HepG2 (cell line): ENCODE results near the gene ACTR6. TPM values are rescaled to one million over a fixed set of nuclear protein-coding genes. Genes with fewer than 3 reads are reported as not detected.
A peak's percentile ranks its signal among the peaks of the same experiment; 100 is the strongest.

Source experiments
- ATAC-seq: fragments of 200-7000 bp; cut with Tn5 transposase; 3 replicates; pipeline ENCODE4 v1.9.1; 2020; ENCODE audit warnings: mild to moderate bottlenecking, moderate library complexity
- Bru-seq: library from RNA; stranded (reverse); fragments of 400-500 nt; gene quantifications from one replicate; lab custom pipeline; 2021; lab: Mats Ljungman, UMichigan
- BruChase-seq, 2 experiments: library from RNA; stranded (reverse); fragments of 400-500 nt; gene quantifications; one replicate each; lab custom pipeline; 2021; lab: Mats Ljungman, UMichigan
- BruUV-seq: library from RNA; stranded (reverse); fragments of 400-500 nt; replicated peaks from 2 replicates; lab custom pipeline; 2021; lab: Mats Ljungman, UMichigan
- CTCF ChIA-PET: fragments of 300-600 bp; formaldehyde crosslinking; extraction: SDS; loops from one replicate; lab custom pipeline; 2021; ENCODE audit warnings: low total read pairs, inconsistent platforms, low intra/inter-chr PET ratio; lab: Yijun Ruan, JAX
- POLR2A ChIA-PET: fragments of 350-600 bp; sonication (Branson Sonifier 250); formaldehyde crosslinking; loops from one replicate; lab custom pipeline; 2020; ENCODE audit warnings: antibody characterized with exemption, inconsistent platforms; lab: Yijun Ruan, JAX
- DNase-seq: peaks from one replicate; pipeline ENCODE4 v3.0.0-alpha.2; 2015; ENCODE audit warnings: low spot score
- FAIRE-seq: peaks from 3 replicates; lab custom pipeline; 2011; peaks lifted over from hg19 to GRCh38; lab: Jason Lieb, UNC
- H2AFZ ChIP-seq: one replicate; pipeline ENCODE4 v1.6.1; 2011; ENCODE audit warnings: low read length, inconsistent platforms
- H3K27ac ChIP-seq: fragments of 300-600 bp; 3 replicates; pipeline ENCODE4 v1.8.0; 2011; ENCODE audit warnings: mixed run types, mild to moderate bottlenecking, mixed read lengths, low read length, inconsistent platforms; ENCODE audit not compliant: insufficient read depth; ENCODE audit errors: extremely low read length
- H3K27me3 ChIP-seq, 2 experiments: fragments of 200-600 bp in 1 of 2; 2 replicates in 1 of 2; 3 replicates in 1 of 2; pipeline versions ENCODE4 v1.6.0 to v1.8.0; 2011; ENCODE audit warnings: low read length in 2 of 2, mild to moderate bottlenecking in 2 of 2, moderate library complexity in 2 of 2, inconsistent platforms in 1 of 2; ENCODE audit not compliant: insufficient read depth in 2 of 2, control insufficient read depth in 1 of 2
- H3K36me3 ChIP-seq, 2 experiments: fragments of 200-600 bp in 1 of 2; replicated peaks in 1 of 2; 2 replicates in 1 of 2; 3 replicates in 1 of 2; pipeline versions ENCODE4 v1.5.1 to v1.8.0; 2011; ENCODE audit warnings: low read length in 2 of 2, inconsistent platforms in 1 of 2; ENCODE audit not compliant: insufficient read depth in 2 of 2, control insufficient read depth in 1 of 2
- H3K4me1 ChIP-seq: 2 replicates; pipeline ENCODE4 v1.5.1; 2012; ENCODE audit warnings: low read length, inconsistent platforms; ENCODE audit not compliant: insufficient read depth
- H3K4me2 ChIP-seq: 2 replicates; pipeline ENCODE4 v1.6.0; 2011; ENCODE audit warnings: low read depth, low read length, inconsistent platforms
- H3K4me3 ChIP-seq, 3 experiments: fragments of 200-600 bp in 1 of 3; sonication (generic), shearing (Covaris generic) in 1 of 3; replicated peaks in 1 of 3; 2 replicates each; pipeline ENCODE4 v1.5.1; 2011 to 2016; ENCODE audit warnings: low read length in 3 of 3, inconsistent platforms in 2 of 3, low read depth in 2 of 3, mild to moderate bottlenecking in 2 of 3, control low read depth in 1 of 3, mixed read lengths in 1 of 3; ENCODE audit not compliant: insufficient read depth in 1 of 3
- H3K79me2 ChIP-seq: one replicate; pipeline ENCODE4 v1.6.1; 2011; ENCODE audit warnings: low read length, inconsistent platforms; ENCODE audit not compliant: insufficient read depth
- H3K9ac ChIP-seq: 2 replicates; pipeline ENCODE4 v1.6.0; 2011; ENCODE audit warnings: mild to moderate bottlenecking, low read depth, low read length, inconsistent platforms; ENCODE audit not compliant: insufficient read depth
- H3K9me3 ChIP-seq: 2 replicates; pipeline ENCODE4 v1.5.1; 2012; ENCODE audit warnings: mild to moderate bottlenecking, low read length
- H4K20me1 ChIP-seq: 2 replicates; pipeline ENCODE4 v1.6.0; 2011; ENCODE audit warnings: inconsistent platforms, mild to moderate bottlenecking, low read length, moderate library complexity; ENCODE audit not compliant: insufficient read depth
- AGO2 ChIP-seq: fragments of 200-400 bp; formaldehyde crosslinking; optimal IDR thresholded peaks from 2 replicates; pipeline ENCODE3; 2017; ENCODE audit warnings: mild to moderate bottlenecking, low read depth, low read length, moderate library complexity
- CEBPB ChIP-seq: IDR thresholded peaks from 2 replicates; pipeline ENCODE4 v1.6.1; 2011; ENCODE audit warnings: low read depth, low read length, improper control_type of control experiment, borderline replicate concordance
- KDM3A ChIP-seq: IDR thresholded peaks from 2 replicates; pipeline ENCODE4 v1.6.1; 2018; ENCODE audit warnings: low read depth, missing compliant biosample characterization
- NR2F2 ChIP-seq: IDR thresholded peaks from 2 replicates; pipeline ENCODE4 v1.6.1; 2012; ENCODE audit warnings: low read depth, inconsistent platforms, borderline replicate concordance
- PAWR ChIP-seq: sonication (generic); formaldehyde crosslinking; IDR thresholded peaks from 2 replicates; pipeline ENCODE4 v1.4.0; 2020; ENCODE audit warnings: missing genetic modification reagents, mild to moderate bottlenecking, borderline replicate concordance
- PHF20 ChIP-seq: sonication (generic); formaldehyde crosslinking; IDR thresholded peaks from 2 replicates; pipeline ENCODE4 v1.5.0; 2020; ENCODE audit warnings: mild to moderate bottlenecking, missing genetic modification reagents
- SRF ChIP-seq: IDR thresholded peaks from 2 replicates; pipeline ENCODE4 v1.6.1; 2011; ENCODE audit warnings: mild to moderate bottlenecking, low read depth, low read length, moderate library complexity
- SUZ12 ChIP-seq: fragments of 150-350 bp; IDR thresholded peaks from 2 replicates; pipeline ENCODE4 v1.6.1; 2014; ENCODE audit warnings: low read depth, low read length
- XRCC5 ChIP-seq: fragments of 200-400 bp; formaldehyde crosslinking; optimal IDR thresholded peaks from 2 replicates; pipeline ENCODE3; 2017; ENCODE audit warnings: mild to moderate bottlenecking, low read length
- ZNF543 ChIP-seq: sonication (generic); formaldehyde crosslinking; IDR thresholded peaks from 2 replicates; pipeline ENCODE4 v1.4.0; 2020; ENCODE audit warnings: mild to moderate bottlenecking, missing genetic modification reagents
- ZNF790 ChIP-seq: sonication (generic); formaldehyde crosslinking; IDR thresholded peaks from 2 replicates; pipeline ENCODE4 v1.8.0; 2022; ENCODE audit warnings: missing genetic modification reagents, mild to moderate bottlenecking, borderline replicate concordance
- ZNF839 ChIP-seq: sonication (generic); formaldehyde crosslinking; IDR thresholded peaks from 2 replicates; pipeline ENCODE4 v1.4.0; 2020; ENCODE audit warnings: missing genetic modification reagents, mild to moderate bottlenecking, borderline replicate concordance
- WGBS: methylation state at CpG from one replicate; pipeline ENCODE4 v1.1.6; 2017; ENCODE audit warnings: low lambda C conversion rate; 5-methylcytosine and 5-hydroxymethylcytosine counted together
- in situ Hi-C: cut with HindIII; loops from 2 replicates; pipeline ENCODE4 v1.10.0; 2017; ENCODE audit warnings: low pct_unique_long_range_greater_than_20kb; ENCODE audit not compliant: extremely low pct_ligation_motif_present
- intact Hi-C: fragments of 100-400 bp; cut with micrococcal nuclease; formaldehyde crosslinking; loops from one replicate; pipeline ENCODE4 v1.10.0; 2022; ENCODE audit not compliant: unreplicated experiment
- long read RNA-seq, 2 experiments: library from RNA in 1 of 2; library from polyadenylated mRNA in 1 of 2; stranded (forward) in 1 of 2; unstranded in 1 of 2; transcript quantifications; one replicate each; pipeline ENCODE4 v2.0.0, GENCODE V29; 2019 to 2022
- polyA minus RNA-seq, 3 experiments: library from RNA; depleted of rRNA, polyadenylated mRNA; stranded (reverse); fragments of >200 nt; gene quantifications; 2 replicates each; pipeline ENCODE4 v1.2.3, GENCODE V29; 2011; ENCODE audit warnings: low replicate concordance in 1 of 3
- polyA plus RNA-seq, 8 experiments: library from polyadenylated mRNA; depleted of rRNA in 3 of 8; stranded (reverse) in 7 of 8; unstranded in 1 of 8; fragments of >200 nt; fragmentation: Illumina TruSeq in 4 of 8; extraction: Trizol in 4 of 8; gene quantifications; 2 replicates each; pipeline versions ENCODE4 v1.2.1 to v1.2.3, GENCODE V29; 2011 to 2016; ENCODE audit warnings: low read depth in 4 of 8, missing spikeins in 1 of 8, mixed read lengths in 1 of 8; ENCODE audit not compliant: insufficient read depth in 1 of 8
- total RNA-seq, 5 experiments: library from RNA; depleted of rRNA; stranded (reverse); fragments of >200 nt; fragmentation: Illumina TruSeq; extraction: Trizol; gene quantifications; 2 replicates each; pipeline ENCODE4 v1.2.3, GENCODE V29; 2016; ENCODE audit warnings: low read depth in 1 of 5
- TF ChIP-seq, protein P1 (sequence below): fragments of 450-650 bp; IDR thresholded peaks from 2 replicates; pipeline ENCODE4 v1.6.1; 2017
- TF ChIP-seq, protein P2 (sequence below): sonication (generic); formaldehyde crosslinking; IDR thresholded peaks from 2 replicates; pipeline ENCODE4 v1.9.0; 2021; ENCODE audit warnings: missing genetic modification reagents, borderline replicate concordance

The ACTR6 gene
- 22.4 and 37.8 TPM in 2 replicates for total RNA-seq (2016; rRNA removed; fragmentation: Illumina TruSeq; extraction: Trizol)
- 2.9 and 3.8 TPM in 2 replicates for total RNA-seq (2016; cell fraction: cytosol; rRNA removed; fragmentation: Illumina TruSeq; extraction: Trizol; ENCODE audit: low read depth)
- 24.5 and 40.5 TPM in 2 replicates for total RNA-seq (2016; cell fraction: insoluble cytoplasmic fraction; rRNA removed; fragmentation: Illumina TruSeq; extraction: Trizol)
- total RNA-seq (2016; cell fraction: membrane; rRNA removed; fragmentation: Illumina TruSeq; extraction: Trizol): 4.5 and 7.5 TPM in 2 replicates
- 15.4 and 16.8 TPM in 2 replicates for total RNA-seq (2016; cell fraction: nucleus; rRNA removed; fragmentation: Illumina TruSeq; extraction: Trizol)
- 7.6 and 12.9 TPM in 2 replicates for polyA plus RNA-seq (2011; rRNA removed)
- polyA plus RNA-seq (2011; cell fraction: cytosol; rRNA removed): 8.2 and 8.8 TPM in 2 replicates
- polyA plus RNA-seq (2011; cell fraction: nucleus; rRNA removed): 7.1 and 8.9 TPM in 2 replicates
- polyA plus RNA-seq (2012): 11.1 and 26.5 TPM in 2 replicates
- 1.9 and 2.1 TPM in 2 replicates for polyA plus RNA-seq (2016; cell fraction: cytosol; fragmentation: Illumina TruSeq; extraction: Trizol; ENCODE audit: low read depth)
- 27.7 and 30.4 TPM in 2 replicates for polyA plus RNA-seq (2016; cell fraction: insoluble cytoplasmic fraction; fragmentation: Illumina TruSeq; extraction: Trizol; ENCODE audit: low read depth)
- polyA plus RNA-seq (2016; cell fraction: membrane; fragmentation: Illumina TruSeq; extraction: Trizol; ENCODE audit: low read depth): 3.2 and 3.7 TPM in 2 replicates
- polyA plus RNA-seq (2016; cell fraction: nucleus; fragmentation: Illumina TruSeq; extraction: Trizol; ENCODE audit: insufficient read depth, low read depth): 13.9 and 18.1 TPM in 2 replicates
- polyA minus RNA-seq (2011; rRNA and poly(A)+ RNA removed; ENCODE audit: low replicate concordance): 1.8 and 6.6 TPM in 2 replicates
- 4.1 and 7.1 TPM in 2 replicates for polyA minus RNA-seq (2011; cell fraction: cytosol; rRNA and poly(A)+ RNA removed)
- 18.9 and 28.3 TPM in 2 replicates for polyA minus RNA-seq (2011; cell fraction: nucleus; rRNA and poly(A)+ RNA removed)
- Bru-seq, nascent RNA: percentile 66 among the genes with signal in this experiment
- BruChase-seq, experiment 1, labeled RNA remaining after a 6-hour chase: percentile 70 among the genes with signal in this experiment
- percentile 66 among the genes with signal in this experiment for BruChase-seq, experiment 2, labeled RNA remaining after a 2-hour chase
- long read RNA-seq, experiment 1, transcript ACTR6-201 (11 exons, 2,464 nt): major isoform, 6 of 10 reads
- long read RNA-seq, experiment 1, partial matches to known transcripts: 2 of 10 reads
- long read RNA-seq, experiment 1, other reads (novel, unspliced or antisense): 0 of 10 reads
- long read RNA-seq, experiment 2, partial matches to known transcripts: 5 of 11 reads
- long read RNA-seq, experiment 2, other reads (novel, unspliced or antisense): 1 of 11 reads

DNA sequence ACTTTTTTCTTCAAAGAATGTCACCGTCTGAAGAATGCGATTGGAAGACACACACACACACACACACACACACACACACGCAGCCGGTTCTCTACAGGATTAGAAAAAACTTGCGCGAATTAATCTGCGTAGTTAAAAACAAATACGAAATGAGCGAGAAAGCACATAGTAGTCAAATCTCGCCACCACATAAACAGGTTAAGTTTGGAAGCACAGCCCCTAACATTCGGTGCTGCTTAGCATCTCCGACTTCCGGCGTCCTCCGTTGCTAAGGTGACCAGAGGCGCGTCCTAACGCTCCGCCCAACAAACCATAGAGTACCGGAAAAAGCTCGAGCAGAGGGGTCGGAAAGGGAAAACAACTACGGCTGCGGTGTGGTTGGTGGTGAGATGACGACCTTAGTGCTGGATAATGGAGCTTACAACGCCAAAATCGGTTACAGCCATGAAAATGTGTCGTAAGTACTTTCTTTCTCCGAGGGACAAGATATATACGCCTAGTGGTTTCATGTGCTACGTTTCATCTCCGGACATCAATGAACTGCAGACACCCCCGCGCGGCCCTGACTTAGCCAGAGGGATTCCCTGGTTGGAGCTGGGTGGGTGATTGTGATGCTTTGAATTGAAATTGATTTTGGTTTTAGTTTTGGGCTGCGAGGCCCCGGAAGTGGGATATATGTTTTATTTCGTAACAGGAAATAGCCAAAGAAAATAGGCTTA lies at the start of gene ACTR6:
Gene ACTR6 (plus strand): TSS at position 353 of the 719 bp plus-strand sequence. CDS start 37 bp downstream, at position 390.
- FAIRE-seq (peak; percentile 73), DNase-seq (peak; percentile 93), ATAC-seq (peak; percentile 88)
- Histone ChIP-seq H3K27ac (peak within 1 kb of the TSS; percentile 84), H3K27me3 (no peaks in the 10 kb centered on the region; a peak in 1 of 5 replicates), H3K4me3 (peak within 1 kb of the TSS; percentile 81 to 86 (median 84)), H3K79me2 (peaks cover 26% of the 10 kb centered on the region), H3K4me2 (peak within 1 kb of the TSS; percentile 98), H2AFZ (peak within 1 kb of the TSS; percentile 77), H3K9ac (peak within 1 kb of the TSS; percentile 81), H3K9me3 (no peaks in the 10 kb centered on the region), H4K20me1 (no peaks in the 10 kb centered on the region), H3K36me3 (no peaks in the 10 kb centered on the region), H3K4me1 (peaks cover 37% of the 10 kb centered on the region)
- intact Hi-C loops (loop anchor here (2.0 to 5.0 kb wide), 2 partner anchors 58 to 67 kb away; partner anchors contain the start of genes BLTP3B, DEPDC4 and SCYL2), in situ Hi-C loops (no loop called here)
- no TSS peak for BruUV-seq
- POLR2A ChIA-PET: interaction anchor here (0.6 to 1.8 kb wide), 8 partner anchors 11 to 66 kb away, joined by 3 to 12 read pairs (median 4); partner anchors contain the start of genes DEPDC4 and SCYL2
- WGBS: 2% methylated on average over 38 of the region's 38 CpGs
- CTCF ChIA-PET: interaction anchor here (1.2 kb wide), 1 partner anchor 45 kb away, joined by 3 read pairs; no protein-coding TSS in a partner anchor
- TF ChIP-seq ZNF790 (CRISPR knock-in tag): no peak
- no peak for TF ChIP-seq PAWR (CRISPR knock-in tag)
- TF ChIP-seq PHF20: peak; percentile 90
- TF ChIP-seq, protein P1, sequence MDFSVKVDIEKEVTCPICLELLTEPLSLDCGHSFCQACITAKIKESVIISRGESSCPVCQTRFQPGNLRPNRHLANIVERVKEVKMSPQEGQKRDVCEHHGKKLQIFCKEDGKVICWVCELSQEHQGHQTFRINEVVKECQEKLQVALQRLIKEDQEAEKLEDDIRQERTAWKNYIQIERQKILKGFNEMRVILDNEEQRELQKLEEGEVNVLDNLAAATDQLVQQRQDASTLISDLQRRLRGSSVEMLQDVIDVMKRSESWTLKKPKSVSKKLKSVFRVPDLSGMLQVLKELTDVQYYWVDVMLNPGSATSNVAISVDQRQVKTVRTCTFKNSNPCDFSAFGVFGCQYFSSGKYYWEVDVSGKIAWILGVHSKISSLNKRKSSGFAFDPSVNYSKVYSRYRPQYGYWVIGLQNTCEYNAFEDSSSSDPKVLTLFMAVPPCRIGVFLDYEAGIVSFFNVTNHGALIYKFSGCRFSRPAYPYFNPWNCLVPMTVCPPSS: no peak
- TF ChIP-seq KDM3A (CRISPR knock-in tag): no peak; the same call in 1 of the 2 replicates
- TF ChIP-seq NR2F2: no peak
- no peak for TF ChIP-seq AGO2
- TF ChIP-seq ZNF543 (CRISPR knock-in tag): no peak
- no peak for TF ChIP-seq SRF
- no peak for TF ChIP-seq SUZ12
- no peak; the same call in 1 of the 2 replicates for TF ChIP-seq ZNF839 (CRISPR knock-in tag)
- TF ChIP-seq, protein P2, sequence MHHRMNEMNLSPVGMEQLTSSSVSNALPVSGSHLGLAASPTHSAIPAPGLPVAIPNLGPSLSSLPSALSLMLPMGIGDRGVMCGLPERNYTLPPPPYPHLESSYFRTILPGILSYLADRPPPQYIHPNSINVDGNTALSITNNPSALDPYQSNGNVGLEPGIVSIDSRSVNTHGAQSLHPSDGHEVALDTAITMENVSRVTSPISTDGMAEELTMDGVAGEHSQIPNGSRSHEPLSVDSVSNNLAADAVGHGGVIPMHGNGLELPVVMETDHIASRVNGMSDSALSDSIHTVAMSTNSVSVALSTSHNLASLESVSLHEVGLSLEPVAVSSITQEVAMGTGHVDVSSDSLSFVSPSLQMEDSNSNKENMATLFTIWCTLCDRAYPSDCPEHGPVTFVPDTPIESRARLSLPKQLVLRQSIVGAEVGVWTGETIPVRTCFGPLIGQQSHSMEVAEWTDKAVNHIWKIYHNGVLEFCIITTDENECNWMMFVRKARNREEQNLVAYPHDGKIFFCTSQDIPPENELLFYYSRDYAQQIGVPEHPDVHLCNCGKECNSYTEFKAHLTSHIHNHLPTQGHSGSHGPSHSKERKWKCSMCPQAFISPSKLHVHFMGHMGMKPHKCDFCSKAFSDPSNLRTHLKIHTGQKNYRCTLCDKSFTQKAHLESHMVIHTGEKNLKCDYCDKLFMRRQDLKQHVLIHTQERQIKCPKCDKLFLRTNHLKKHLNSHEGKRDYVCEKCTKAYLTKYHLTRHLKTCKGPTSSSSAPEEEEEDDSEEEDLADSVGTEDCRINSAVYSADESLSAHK (CRISPR knock-in tag): 0 out of 2 replicates have a peak, but pooled peaks have one; percentile 72
- TF ChIP-seq CEBPB: no peak
- peak; percentile 62 for TF ChIP-seq XRCC5
